ENCODE results near the gene AGBL1. TPM values are rescaled to one million over a fixed set of nuclear protein-coding genes. Genes with fewer than 3 reads are reported as not detected.

AGBL1 gene
- total RNA-seq, 6 experiments from 2014 or later = not detected

DNA sequence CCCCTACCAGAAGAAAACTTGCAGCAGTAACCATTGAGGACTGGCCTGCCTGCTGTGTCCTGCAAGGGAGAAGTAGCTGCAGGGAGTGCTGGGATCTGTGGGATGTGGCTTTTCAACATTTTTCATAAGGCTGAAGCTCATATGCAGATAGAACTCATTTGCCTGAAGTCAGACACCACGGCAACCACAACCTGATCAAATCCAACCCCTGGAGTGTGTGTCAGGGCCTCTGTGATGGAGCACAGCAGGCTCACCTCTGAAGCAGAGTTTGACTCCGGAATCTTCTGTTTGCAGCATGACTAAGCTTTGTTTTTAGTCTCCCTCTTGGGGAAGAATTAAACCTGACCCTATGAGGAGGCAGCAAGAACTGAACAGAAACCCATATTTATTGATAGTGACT is 508.7 kb downstream of the AGBL1 start:
- no peak for DNase-seq
- no peaks in the 10 kb centered on the region for H3K4me1 Mint-ChIP-seq (ENCODE audit: low read depth)
- peaks cover 5% of the 10 kb centered on the region; the same call in 1 of the 2 replicates for H3K36me3 Mint-ChIP-seq (ENCODE audit: low read depth)
- TF ChIP-seq, protein P1, sequence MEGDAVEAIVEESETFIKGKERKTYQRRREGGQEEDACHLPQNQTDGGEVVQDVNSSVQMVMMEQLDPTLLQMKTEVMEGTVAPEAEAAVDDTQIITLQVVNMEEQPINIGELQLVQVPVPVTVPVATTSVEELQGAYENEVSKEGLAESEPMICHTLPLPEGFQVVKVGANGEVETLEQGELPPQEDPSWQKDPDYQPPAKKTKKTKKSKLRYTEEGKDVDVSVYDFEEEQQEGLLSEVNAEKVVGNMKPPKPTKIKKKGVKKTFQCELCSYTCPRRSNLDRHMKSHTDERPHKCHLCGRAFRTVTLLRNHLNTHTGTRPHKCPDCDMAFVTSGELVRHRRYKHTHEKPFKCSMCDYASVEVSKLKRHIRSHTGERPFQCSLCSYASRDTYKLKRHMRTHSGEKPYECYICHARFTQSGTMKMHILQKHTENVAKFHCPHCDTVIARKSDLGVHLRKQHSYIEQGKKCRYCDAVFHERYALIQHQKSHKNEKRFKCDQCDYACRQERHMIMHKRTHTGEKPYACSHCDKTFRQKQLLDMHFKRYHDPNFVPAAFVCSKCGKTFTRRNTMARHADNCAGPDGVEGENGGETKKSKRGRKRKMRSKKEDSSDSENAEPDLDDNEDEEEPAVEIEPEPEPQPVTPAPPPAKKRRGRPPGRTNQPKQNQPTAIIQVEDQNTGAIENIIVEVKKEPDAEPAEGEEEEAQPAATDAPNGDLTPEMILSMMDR (IDR thresholded peaks at IDR 0.05) = no peak
- peaks cover 62% of the 10 kb centered on the region for H3K9me3 Mint-ChIP-seq
- H3K27ac Mint-ChIP-seq = no peak overlapping the region
- H3K4me3 Mint-ChIP-seq = no peak overlapping the region
- no peaks in the 10 kb centered on the region for H3K27me3 Mint-ChIP-seq (ENCODE audit: insufficient read depth)

DNA sequence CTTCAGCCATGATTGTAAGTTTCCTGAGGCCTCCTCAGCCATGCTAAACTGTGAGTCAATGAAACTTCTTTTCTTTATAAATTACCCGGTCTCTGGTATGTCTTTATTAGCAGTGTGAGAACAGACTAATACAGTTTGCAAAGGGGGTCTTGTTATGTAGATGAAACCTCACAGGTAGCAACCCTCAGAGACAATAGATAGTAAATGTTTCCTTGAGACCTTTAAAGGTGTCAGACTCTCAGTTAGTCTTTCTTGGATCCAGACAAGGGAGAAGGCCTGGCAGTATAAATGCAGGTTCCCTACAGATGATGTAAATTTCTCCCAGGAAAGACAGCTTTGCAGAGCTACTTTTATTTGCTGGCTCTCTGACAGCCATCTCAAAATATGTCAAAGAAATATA is 510.8 kb downstream of the AGBL1 start:
- TF ChIP-seq, protein P1 (IDR thresholded peaks at IDR 0.05) = no peak
- Mint-ChIP-seq H3K4me1 (ENCODE audit: low read depth) (no peaks in the 10 kb centered on the region), H3K36me3 (ENCODE audit: low read depth) (peaks cover 5% of the 10 kb centered on the region; the same call in 1 of the 2 replicates), H3K9me3 (peaks cover 56% of the 10 kb centered on the region), H3K27me3 (ENCODE audit: insufficient read depth) (no peaks in the 10 kb centered on the region), H3K27ac (no peak overlapping the region), H3K4me3 (no peak overlapping the region)
- DNase-seq = no peak

DNA sequence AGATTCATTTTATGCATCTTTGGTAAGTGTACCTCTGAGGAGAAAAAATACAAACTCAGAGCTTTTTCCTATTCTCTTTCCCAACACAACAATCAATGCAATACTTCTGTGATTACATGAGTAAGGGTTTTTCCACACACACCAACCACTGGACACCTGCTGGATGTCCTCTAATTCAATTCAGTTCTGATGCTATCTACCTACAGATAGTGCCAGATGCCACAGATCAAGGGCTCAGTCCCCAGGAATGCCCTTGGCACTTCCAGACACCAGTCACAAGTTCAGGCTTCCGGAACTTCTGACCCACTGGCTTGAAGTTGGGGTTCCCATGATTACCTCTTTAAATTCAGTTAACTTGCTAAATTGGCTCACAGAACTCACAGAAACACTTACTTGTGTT is 511.5 kb downstream of the AGBL1 start:
- Mint-ChIP-seq H3K27ac (no peak overlapping the region), H3K27me3 (ENCODE audit: insufficient read depth) (no peaks in the 10 kb centered on the region), H3K4me3 (no peak overlapping the region), H3K4me1 (ENCODE audit: low read depth) (no peaks in the 10 kb centered on the region), H3K36me3 (ENCODE audit: low read depth) (peaks cover 5% of the 10 kb centered on the region; the same call in 1 of the 2 replicates), H3K9me3 (peaks cover 62% of the 10 kb centered on the region)
- no peak for DNase-seq
- TF ChIP-seq, protein P1 (IDR thresholded peaks at IDR 0.05) = no peak

DNA sequence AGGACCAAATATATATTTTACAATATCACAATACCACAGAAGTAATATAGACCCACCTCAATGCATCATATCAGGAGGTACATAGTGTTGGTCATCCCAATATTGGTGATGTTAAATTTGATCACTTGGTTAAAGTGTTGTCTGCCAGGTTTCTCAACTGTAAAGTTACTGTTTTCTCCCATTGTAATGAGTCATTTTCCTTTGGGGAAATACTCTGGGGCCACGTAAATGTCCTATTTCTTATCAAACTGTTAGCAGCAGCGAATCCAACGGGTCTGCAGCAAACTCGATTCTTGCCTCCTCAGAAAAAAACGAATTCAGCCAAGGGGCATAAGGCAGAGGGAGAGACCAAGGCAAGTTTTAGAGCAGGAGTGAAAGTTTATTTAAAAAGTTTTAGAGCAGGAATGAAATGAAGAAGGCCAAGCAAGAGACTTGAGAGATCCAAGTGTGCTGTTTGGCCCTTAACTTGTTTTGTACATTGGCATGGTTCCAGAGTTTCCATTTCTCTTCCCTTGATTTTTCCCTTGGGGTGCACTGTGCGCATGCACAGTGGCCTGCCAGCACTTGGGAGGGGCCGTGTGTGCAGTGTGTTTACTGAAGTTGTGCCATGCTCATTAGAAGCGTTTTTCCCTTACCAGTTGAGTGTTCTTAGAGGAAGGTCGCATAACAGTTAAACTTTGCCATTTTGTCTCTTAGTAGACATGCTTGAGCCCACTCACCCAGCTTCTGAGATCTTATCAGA is 512.5 kb downstream of the AGBL1 start:
- no peak overlapping the region for H3K27ac Mint-ChIP-seq
- no peaks in the 10 kb centered on the region for H3K27me3 Mint-ChIP-seq (ENCODE audit: insufficient read depth)
- no peaks in the 10 kb centered on the region for H3K4me1 Mint-ChIP-seq (ENCODE audit: low read depth)
- TF ChIP-seq, protein P1 (IDR thresholded peaks at IDR 0.05) = no peak
- DNase-seq = no peak
- H3K36me3 Mint-ChIP-seq (ENCODE audit: low read depth) = peaks cover 5% of the 10 kb centered on the region; the same call in 1 of the 2 replicates
- peaks cover 59% of the 10 kb centered on the region for H3K9me3 Mint-ChIP-seq
- no peak overlapping the region for H3K4me3 Mint-ChIP-seq

DNA sequence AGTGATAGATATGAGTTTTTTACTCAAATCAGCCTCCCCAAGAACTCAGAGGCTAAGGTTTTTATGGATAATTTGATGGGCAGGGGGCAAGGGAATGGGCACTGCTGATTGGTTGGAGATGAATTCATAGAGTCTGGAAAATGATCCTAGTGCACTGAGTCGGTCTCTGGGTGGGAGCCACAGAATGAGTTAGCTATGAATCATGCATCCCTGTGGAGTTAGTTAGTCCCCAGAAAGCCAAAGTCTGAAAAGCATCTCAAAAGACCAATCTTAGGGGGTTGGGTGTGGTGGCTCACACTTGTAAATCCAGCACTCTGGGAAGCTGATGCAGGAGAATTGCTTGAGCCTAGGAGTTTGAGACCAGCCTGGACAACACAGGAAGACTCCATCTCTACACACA is 516.1 kb downstream of the AGBL1 start:
- H3K36me3 Mint-ChIP-seq (ENCODE audit: low read depth) = peaks cover 5% of the 10 kb centered on the region; the same call in 1 of the 2 replicates
- no peak overlapping the region for H3K4me3 Mint-ChIP-seq
- no peaks in the 10 kb centered on the region for H3K4me1 Mint-ChIP-seq (ENCODE audit: low read depth)
- DNase-seq = no peak
- peaks cover 58% of the 10 kb centered on the region for H3K9me3 Mint-ChIP-seq
- no peaks in the 10 kb centered on the region for H3K27me3 Mint-ChIP-seq (ENCODE audit: insufficient read depth)
- TF ChIP-seq, protein P1 (IDR thresholded peaks at IDR 0.05) = no peak
- H3K27ac Mint-ChIP-seq = no peak overlapping the region

Measured in HFFc6 (cell line).